ENCODE measurements around the gene EPHB2.

The EPHB2 gene

GRCh38 chr1:22782406-22782805, 71.8 kb downstream of the EPHB2 start:
- DNase-seq, result no peak

GRCh38 chr1:22784317-22784716, 73.7 kb downstream of the EPHB2 start:
- DNase-seq, result no peak

GRCh38 chr1:22784737-22785136, 74.1 kb downstream of the EPHB2 start:
- DNase-seq, result no peak

GRCh38 chr1:22786101-22786500, 75.5 kb downstream of the EPHB2 start:
- no peak for DNase-seq

GRCh38 chr1:22786719-22787489, 76.3 kb downstream of the EPHB2 start:
- no peak for DNase-seq

- no peak for DNase-seq
Measured at GRCh38 chr1:22787636-22788035, 77.0 kb downstream of the EPHB2 start.

- no peak for DNase-seq
Measured at GRCh38 chr1:22788254-22788661, 77.6 kb downstream of the EPHB2 start.

GRCh38 chr1:22789356-22789994, 78.8 kb downstream of the EPHB2 start:
- no peak for DNase-seq

GRCh38 chr1:22790232-22791008, 79.8 kb downstream of the EPHB2 start:
- DNase-seq, result no peak

- no peak for DNase-seq
Measured at GRCh38 chr1:22791831-22792347, 81.2 kb downstream of the EPHB2 start.

GRCh38 chr1:22792396-22793160, 81.9 kb downstream of the EPHB2 start:
- DNase-seq, result no peak

GRCh38 chr1:22793647-22794046, 83.0 kb downstream of the EPHB2 start:
- no peak for DNase-seq

- no peak for DNase-seq
Measured at GRCh38 chr1:22794647-22795365, 84.2 kb downstream of the EPHB2 start.

- DNase-seq, result no peak
Measured at GRCh38 chr1:22795366-22795714, 84.7 kb downstream of the EPHB2 start.

GRCh38 chr1:22796642-22797041, 86.0 kb downstream of the EPHB2 start:
- no peak for DNase-seq

- DNase-seq, result no peak
Measured at GRCh38 chr1:22798083-22798482, 87.4 kb downstream of the EPHB2 start.

- no peak for DNase-seq
Measured at GRCh38 chr1:22799971-22800370, 89.3 kb downstream of the EPHB2 start.

- no peak for DNase-seq
Measured at GRCh38 chr1:22800629-22801028, 90.0 kb downstream of the EPHB2 start.

GRCh38 chr1:22801347-22801746, 90.7 kb downstream of the EPHB2 start:
- DNase-seq, result no peak

GRCh38 chr1:22801761-22802160, 91.1 kb downstream of the EPHB2 start:
- DNase-seq, result no peak

GRCh38 chr1:22803833-22804232, 93.2 kb downstream of the EPHB2 start:
- DNase-seq, result no peak

- DNase-seq, result no peak
Measured at GRCh38 chr1:22804406-22804805, 93.8 kb downstream of the EPHB2 start.
